CD14-positive monocyte (primary cell): ENCODE data around the gene CPED1. TPM values are rescaled to one million over a fixed set of nuclear protein-coding genes. Genes with fewer than 3 reads are reported as not detected.
"Not testable (repeated sequence)": the region's sequence is repeated elsewhere in the genome, so short reads cannot be mapped to it uniquely, and the experiment has no call there.

Source experiments
- DNase-seq, 3 donors: peaks; one replicate each; pipeline ENCODE4 v3.0.0-alpha.2; 2011 to 2022
- H2AFZ ChIP-seq: 2 replicates; pipeline ENCODE4 v1.6.0; 2012; ENCODE audit warnings: mild to moderate bottlenecking, low read depth, low read length, inconsistent platforms; ENCODE audit not compliant: insufficient read depth, poor library complexity, severe bottlenecking
- H3K27ac ChIP-seq, 2 donors: 1 replicate in 1 of 2; 2 replicates in 1 of 2; pipeline ENCODE4 v1.5.1; 2012 to 2013; ENCODE audit warnings: low read length in 2 of 2, control low read depth in 1 of 2, inconsistent platforms in 1 of 2, low read depth in 1 of 2, mild to moderate bottlenecking in 1 of 2
- H3K27me3 ChIP-seq, 2 donors: one replicate each; pipeline versions ENCODE4 v1.6.0 to v1.6.1; 2011 to 2013; ENCODE audit warnings: low read length in 2 of 2; ENCODE audit not compliant: control insufficient read depth in 2 of 2, insufficient read depth in 2 of 2
- H3K36me3 ChIP-seq, 2 donors: replicated peaks in 1 of 2; 1 replicate in 1 of 2; 2 replicates in 1 of 2; pipeline versions ENCODE4 v1.5.1 to v1.6.1; 2012 to 2013; ENCODE audit warnings: low read length in 2 of 2, control low read depth in 1 of 2, inconsistent platforms in 1 of 2, mild to moderate bottlenecking in 1 of 2; ENCODE audit not compliant: insufficient read depth in 2 of 2, control insufficient read depth in 1 of 2
- H3K4me1 ChIP-seq, 2 donors: 1 replicate in 1 of 2; 2 replicates in 1 of 2; pipeline versions ENCODE4 v1.5.1 to v1.6.1; 2012 to 2013; ENCODE audit warnings: low read length in 2 of 2, control low read depth in 1 of 2, inconsistent platforms in 1 of 2, mild to moderate bottlenecking in 1 of 2, moderate library complexity in 1 of 2; ENCODE audit not compliant: insufficient read depth in 2 of 2, control insufficient read depth in 1 of 2
- H3K4me2 ChIP-seq: replicated peaks from 2 replicates; pipeline ENCODE3; 2012; ENCODE audit warnings: low read length, moderate library complexity, mild to moderate bottlenecking; ENCODE audit not compliant: poor library complexity, severe bottlenecking; ENCODE audit errors: extremely low read depth
- H3K4me3 ChIP-seq, 3 experiments: fragments of 200-600 bp in 1 of 3; sonication (generic) in 1 of 3; replicated peaks in 1 of 3; 1 replicate in 2 of 3; 2 replicates in 1 of 3; pipeline ENCODE4 v1.5.1; 2011 to 2013; ENCODE audit warnings: low read length in 3 of 3, mild to moderate bottlenecking in 3 of 3, control low read depth in 2 of 3, low read depth in 2 of 3, inconsistent platforms in 1 of 3, moderate library complexity in 1 of 3
- H3K79me2 ChIP-seq: 2 replicates; pipeline ENCODE4 v1.6.0; 2012; ENCODE audit warnings: mild to moderate bottlenecking, control low read depth, inconsistent platforms, low read length, moderate library complexity; ENCODE audit not compliant: insufficient read depth
- H3K9ac ChIP-seq: 2 replicates; pipeline ENCODE4 v1.6.0; 2017; ENCODE audit warnings: low read length, mild to moderate bottlenecking; ENCODE audit not compliant: insufficient read depth, poor library complexity, severe bottlenecking
- H3K9me3 ChIP-seq, 2 donors: replicated peaks in 1 of 2; 1 replicate in 1 of 2; 2 replicates in 1 of 2; pipeline versions ENCODE4 v1.5.1 to v1.6.1; 2012 to 2013; ENCODE audit warnings: low read length in 2 of 2, control low read depth in 1 of 2; ENCODE audit not compliant: control insufficient read depth in 1 of 2, insufficient read depth in 1 of 2
- H4K20me1 ChIP-seq: 2 replicates; pipeline ENCODE4 v1.6.0; 2012; ENCODE audit warnings: mild to moderate bottlenecking, low read length, control low read depth, moderate library complexity; ENCODE audit not compliant: insufficient read depth
- H3K27ac Mint-ChIP-seq, 7 donors: one replicate each; pipeline ENCODE4 v1.8.0; 2020; ENCODE audit warnings: mild to moderate bottlenecking in 7 of 7, mixed read lengths in 7 of 7, moderate library complexity in 6 of 7, inconsistent platforms in 2 of 7
- H3K27me3 Mint-ChIP-seq, 3 donors: one replicate each; pipeline ENCODE4 v1.8.0; 2021 to 2022; ENCODE audit warnings: low read depth in 3 of 3, mild to moderate bottlenecking in 3 of 3, mixed read lengths in 3 of 3, moderate library complexity in 3 of 3, inconsistent platforms in 1 of 3
- H3K36me3 Mint-ChIP-seq, 2 donors: one replicate each; pipeline ENCODE4 v1.8.0; 2020; ENCODE audit warnings: mixed read lengths in 2 of 2, inconsistent platforms in 1 of 2, mild to moderate bottlenecking in 1 of 2
- H3K4me1 Mint-ChIP-seq: one replicate; pipeline ENCODE4 v1.8.0; 2020; ENCODE audit warnings: mild to moderate bottlenecking, mixed read lengths
- H3K4me3 Mint-ChIP-seq, 2 donors: one replicate each; pipeline ENCODE4 v1.8.0; 2020; ENCODE audit warnings: mild to moderate bottlenecking in 2 of 2, mixed read lengths in 2 of 2, moderate library complexity in 1 of 2
- H3K9me3 Mint-ChIP-seq, 7 donors: one replicate each; pipeline ENCODE4 v1.8.0; 2020 to 2022; ENCODE audit warnings: mixed read lengths in 7 of 7, mild to moderate bottlenecking in 6 of 7, moderate library complexity in 6 of 7, inconsistent platforms in 2 of 7
- WGBS: methylation state at CpG from one replicate; pipeline ENCODE4 v1.1.5; 2013; ENCODE audit warnings: missing lambda C conversion rate; ENCODE audit not compliant: insufficient coverage; 5-methylcytosine and 5-hydroxymethylcytosine counted together
- intact Hi-C, 2 donors: fragments of 100-400 bp; cut with micrococcal nuclease; formaldehyde crosslinking; loops; one replicate each; pipeline versions ENCODE4 v1.15.0 to v1.15.1; 2023
- polyA plus RNA-seq, 3 donors: library from polyadenylated mRNA; depleted of rRNA in 1 of 3; unstranded in 2 of 3; stranded (reverse) in 1 of 3; fragments of 300-500 nt in 2 of 3; fragments of >200 nt in 1 of 3; fragmentation: Illumina TruSeq in 2 of 3; gene quantifications; 1 replicate in 2 of 3; 2 replicates in 1 of 3; pipeline ENCODE4 v1.2.3, GENCODE V29; 2012 to 2021
- TF ChIP-seq, protein P1 (sequence below): fragments of 200-600 bp; IDR thresholded peaks from one replicate; pipeline ENCODE4 v1.8.0; 2022; ENCODE audit warnings: antibody characterized with exemption, mild to moderate bottlenecking

CPED1 gene
- polyA plus RNA-seq, 3 donors, result 9.8 to 30.0 (median 20.4) TPM

DNA sequence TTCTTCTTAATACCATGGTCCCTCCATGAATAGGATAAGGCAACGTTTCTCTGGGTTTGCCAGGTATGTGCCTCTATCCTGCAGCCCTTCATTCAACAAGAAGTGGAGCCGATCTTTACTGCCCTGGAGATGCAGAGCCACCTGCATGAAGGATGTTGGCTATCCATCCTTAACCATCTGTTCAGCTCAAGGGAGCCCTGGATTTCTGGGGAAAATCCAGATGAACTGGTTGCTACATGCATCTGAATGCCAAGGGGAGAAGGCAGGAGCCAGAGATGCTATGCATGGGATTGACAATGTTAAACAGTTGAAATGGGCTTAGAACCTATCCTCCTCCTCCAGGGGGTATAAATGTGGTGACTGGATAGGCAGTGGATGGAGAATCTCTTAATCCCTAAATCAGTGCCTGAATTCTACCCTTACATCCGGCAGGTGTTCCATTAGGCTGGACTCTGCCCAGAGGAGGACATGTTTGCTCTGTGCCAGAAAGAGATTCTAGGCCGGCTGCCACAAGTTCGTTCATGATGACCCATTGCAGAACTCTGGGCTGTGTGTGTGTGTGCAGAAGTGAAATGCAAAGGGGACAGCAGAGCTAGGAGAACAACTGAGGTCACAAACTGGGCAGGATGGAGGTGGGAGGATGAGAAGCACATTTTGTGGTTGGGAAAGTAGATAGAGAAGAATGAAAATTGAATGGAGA is 15.6 kb downstream of the CPED1 start:
- Histone ChIP-seq H4K20me1 (no peaks in the 10 kb centered on the region), H3K4me3 (no peak overlapping the region), H3K27ac (no peak overlapping the region), H3K79me2 (no peaks in the 10 kb centered on the region), H3K9ac (no peak overlapping the region), H3K27me3 (peaks cover 0 to 2% of the 10 kb centered on the region in 2 donors), H3K4me1 (peaks cover 25 to 40% of the 10 kb centered on the region in 2 donors), H2AFZ (no peak overlapping the region), H3K4me2 (no peak overlapping the region), H3K9me3 (no peaks in the 10 kb centered on the region), H3K36me3 (no peaks in the 10 kb centered on the region)
- no peak for DNase-seq
- intact Hi-C loops, result no loop called here
- Mint-ChIP-seq H3K27ac (no peak overlapping the region), H3K27me3 (peaks cover 1 to 10% (median 2%) of the 10 kb centered on the region in 3 donors), H3K4me3 (peak overlapping the region in 1 of 2 donors; percentile 1), H3K9me3 (peaks cover 0 to 2% (median 0%) of the 10 kb centered on the region in 7 donors), H3K36me3 (peaks cover 4 to 7% of the 10 kb centered on the region in 2 donors), H3K4me1 (peaks cover 41% of the 10 kb centered on the region)
- TF ChIP-seq, protein P1, sequence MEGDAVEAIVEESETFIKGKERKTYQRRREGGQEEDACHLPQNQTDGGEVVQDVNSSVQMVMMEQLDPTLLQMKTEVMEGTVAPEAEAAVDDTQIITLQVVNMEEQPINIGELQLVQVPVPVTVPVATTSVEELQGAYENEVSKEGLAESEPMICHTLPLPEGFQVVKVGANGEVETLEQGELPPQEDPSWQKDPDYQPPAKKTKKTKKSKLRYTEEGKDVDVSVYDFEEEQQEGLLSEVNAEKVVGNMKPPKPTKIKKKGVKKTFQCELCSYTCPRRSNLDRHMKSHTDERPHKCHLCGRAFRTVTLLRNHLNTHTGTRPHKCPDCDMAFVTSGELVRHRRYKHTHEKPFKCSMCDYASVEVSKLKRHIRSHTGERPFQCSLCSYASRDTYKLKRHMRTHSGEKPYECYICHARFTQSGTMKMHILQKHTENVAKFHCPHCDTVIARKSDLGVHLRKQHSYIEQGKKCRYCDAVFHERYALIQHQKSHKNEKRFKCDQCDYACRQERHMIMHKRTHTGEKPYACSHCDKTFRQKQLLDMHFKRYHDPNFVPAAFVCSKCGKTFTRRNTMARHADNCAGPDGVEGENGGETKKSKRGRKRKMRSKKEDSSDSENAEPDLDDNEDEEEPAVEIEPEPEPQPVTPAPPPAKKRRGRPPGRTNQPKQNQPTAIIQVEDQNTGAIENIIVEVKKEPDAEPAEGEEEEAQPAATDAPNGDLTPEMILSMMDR, result no peak
- WGBS, result 92% methylated on average over 4 of the region's 5 CpGs

- H3K4me1 Mint-ChIP-seq, result peaks cover 33% of the 10 kb centered on the region
- H3K27ac Mint-ChIP-seq, H2AFZ ChIP-seq, H3K36me3 Mint-ChIP-seq, H3K9ac ChIP-seq, H3K27ac ChIP-seq, H3K27me3 ChIP-seq, H3K9me3 Mint-ChIP-seq, DNase-seq, H3K9me3 ChIP-seq, H3K4me3 ChIP-seq, H4K20me1 ChIP-seq, H3K36me3 ChIP-seq, H3K79me2 ChIP-seq, H3K4me2 ChIP-seq, H3K4me3 Mint-ChIP-seq, intact Hi-C loops: not testable (repeated sequence)
- WGBS, result no CpG with 5 or more reads among the region's 4 CpGs
- peaks cover 1 to 10% (median 2%) of the 10 kb centered on the region in 3 donors for H3K27me3 Mint-ChIP-seq
- peaks cover 17 to 31% of the 10 kb centered on the region in 2 donors for H3K4me1 ChIP-seq
Observed at GRCh38 chr7:121005058-121005457, 16.5 kb downstream of the CPED1 start.
